Superior temporal gyrus (tissue), 1 donor: ENCODE results near the gene CLNK.

Experiments used
- DNase-seq: peaks from one replicate; pipeline ENCODE4 v3.0.0-alpha.2; 2016; ENCODE audit errors: extremely low spot score

Gene CLNK

GRCh38 chr4:10611673-10612072, 72.9 kb downstream of the CLNK start:
- no peak for DNase-seq

GRCh38 chr4:10608501-10609219, 75.9 kb downstream of the CLNK start:
- DNase-seq: no peak

- DNase-seq: no peak
Measured at GRCh38 chr4:10607206-10607605, 77.4 kb downstream of the CLNK start.

- DNase-seq: no peak
Measured at GRCh38 chr4:10606483-10607155, 77.9 kb downstream of the CLNK start.

- no peak for DNase-seq
Measured at GRCh38 chr4:10605746-10606482, 78.7 kb downstream of the CLNK start.

GRCh38 chr4:10605031-10605430, 79.5 kb downstream of the CLNK start:
- DNase-seq: no peak

- no peak for DNase-seq
Measured at GRCh38 chr4:10599574-10599973, 85.0 kb downstream of the CLNK start.

- no peak for DNase-seq
Measured at GRCh38 chr4:10598829-10599228, 85.7 kb downstream of the CLNK start.

GRCh38 chr4:10596586-10597290, 87.8 kb downstream of the CLNK start:
- DNase-seq: no peak

- no peak for DNase-seq
Measured at GRCh38 chr4:10593130-10593529, 91.4 kb downstream of the CLNK start.

GRCh38 chr4:10590896-10591295, 93.7 kb downstream of the CLNK start:
- no peak for DNase-seq

GRCh38 chr4:10589799-10590198, 94.8 kb downstream of the CLNK start:
- DNase-seq: no peak

GRCh38 chr4:10589321-10589720, 95.2 kb downstream of the CLNK start:
- DNase-seq: no peak

- no peak for DNase-seq
Measured at GRCh38 chr4:10587697-10588096, 96.9 kb downstream of the CLNK start.

- DNase-seq: no peak
Measured at GRCh38 chr4:10587296-10587695, 97.3 kb downstream of the CLNK start.

GRCh38 chr4:10584042-10584441, 100.5 kb downstream of the CLNK start:
- DNase-seq: peak; percentile 20

GRCh38 chr4:10582951-10583350, 101.6 kb downstream of the CLNK start:
- no peak for DNase-seq

GRCh38 chr4:10582059-10582686, 102.4 kb downstream of the CLNK start:
- peak; percentile 82 for DNase-seq

GRCh38 chr4:10581022-10581421, 103.5 kb downstream of the CLNK start:
- DNase-seq: no peak

GRCh38 chr4:10579648-10580047, 104.9 kb downstream of the CLNK start:
- no peak for DNase-seq

GRCh38 chr4:10577508-10578426, 106.8 kb downstream of the CLNK start:
- no peak for DNase-seq
